Ovary (tissue), 3 donors: ENCODE results near the gene LIMA1.

ENCODE experiments used
- CTCF ChIP-seq, 3 donors: fragments of 450-650 bp in 2 of 3; fragments of 200-600 bp in 1 of 3; IDR thresholded peaks; one replicate each; pipeline versions ENCODE4 v1.5.1 to v1.8.0; 2016 to 2022; ENCODE audit warnings: antibody characterized with exemption in 3 of 3, mild to moderate bottlenecking in 1 of 3
- EP300 ChIP-seq: sonication (generic); formaldehyde crosslinking; IDR thresholded peaks from one replicate; pipeline ENCODE4 v1.6.1; 2017; ENCODE audit warnings: antibody characterized with exemption
- POLR2A ChIP-seq: fragments of 450-650 bp; IDR thresholded peaks from one replicate; pipeline ENCODE4 v1.6.1; 2017; ENCODE audit warnings: antibody characterized with exemption, mild to moderate bottlenecking, moderate library complexity
- donor health status: DM: no; HTN: no; CAD: no.

DNA sequence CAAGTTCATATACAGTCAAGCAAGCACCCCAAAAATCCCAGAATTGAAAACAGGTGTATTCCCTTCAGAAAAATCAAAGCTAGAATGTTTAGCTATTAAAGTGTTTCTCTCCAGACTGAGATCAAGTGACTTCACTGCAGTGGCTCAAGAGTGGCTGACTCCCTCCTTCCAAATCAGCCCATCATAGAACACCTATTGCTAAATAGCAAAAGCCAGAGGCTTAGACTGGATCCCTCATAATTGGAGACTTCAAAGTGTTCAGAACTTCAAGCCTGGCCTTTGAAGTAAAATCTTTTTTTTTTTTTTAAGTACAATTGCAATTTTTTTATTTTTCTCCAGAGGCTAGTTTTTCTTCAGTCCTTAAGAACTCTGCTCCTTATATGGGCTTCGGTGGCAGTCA is 66.1 kb downstream of the LIMA1 start:
- TF ChIP-seq POLR2A (no peak), EP300 (no peak), CTCF (IDR thresholded peaks at IDR 0.05) (no peak)
